Caco-2 (cell line): ENCODE measurements around the gene MYT1. TPM values are rescaled to one million over a fixed set of nuclear protein-coding genes. Genes with fewer than 3 reads are reported as not detected.

Experiments used
- BruUV-seq: library from RNA; stranded (reverse); fragments of 400-500 nt; replicated peaks from 2 replicates; lab custom pipeline; 2021; lab: Mats Ljungman, UMichigan
- CTCF ChIA-PET: fragments of 300-600 bp; sonication (Branson Sonifier 250); formaldehyde crosslinking; loops from one replicate; lab custom pipeline; 2022; ENCODE audit warnings: antibody characterized with exemption; lab: Charles Lee
- POLR2A ChIA-PET: fragments of 300-600 bp; sonication (Branson Sonifier 250); formaldehyde crosslinking; loops from one replicate; lab custom pipeline; 2022; ENCODE audit warnings: antibody characterized with exemption; lab: Charles Lee
- DNase-seq, 2 experiments: peaks; one replicate each; pipeline versions ENCODE4 v3.0.0 to v3.0.0-alpha.2; 2020 to 2022
- H3K27me3 ChIP-seq: replicated peaks from 2 replicates; pipeline ENCODE4 v1.6.0; 2011; ENCODE audit warnings: low read length; ENCODE audit not compliant: control insufficient read depth, insufficient read depth
- H3K36me3 ChIP-seq: 2 replicates; pipeline ENCODE4 v1.5.1; 2011; ENCODE audit warnings: low read length; ENCODE audit not compliant: control insufficient read depth, insufficient read depth
- H3K4me1 ChIP-seq: fragments of 250-450 bp; sonication (Bioruptor Pico); 2 replicates; pipeline ENCODE4 v1.5.1; 2020; ENCODE audit warnings: mild to moderate bottlenecking
- H3K4me3 ChIP-seq: 2 replicates; pipeline ENCODE4 v1.5.1; 2011; ENCODE audit warnings: low read depth, mild to moderate bottlenecking, control low read depth, low read length
- H3K9me3 ChIP-seq: fragments of 250-450 bp; sonication (Bioruptor Pico); 2 replicates; pipeline ENCODE4 v1.5.1; 2020; ENCODE audit warnings: mild to moderate bottlenecking, moderate library complexity
- H3K27ac Mint-ChIP-seq: one replicate; pipeline ENCODE4 v1.8.0; 2022; ENCODE audit warnings: mixed read lengths; ENCODE audit not compliant: unreplicated experiment
- H3K27me3 Mint-ChIP-seq: one replicate; pipeline ENCODE4 v1.8.0; 2022; ENCODE audit warnings: mixed read lengths; ENCODE audit not compliant: insufficient read depth, unreplicated experiment
- H3K36me3 Mint-ChIP-seq: one replicate; pipeline ENCODE4 v1.8.0; 2022; ENCODE audit warnings: mild to moderate bottlenecking, mixed read lengths; ENCODE audit not compliant: insufficient read depth, unreplicated experiment
- H3K4me1 Mint-ChIP-seq: one replicate; pipeline ENCODE4 v1.8.0; 2022; ENCODE audit warnings: low read depth, mixed read lengths; ENCODE audit not compliant: unreplicated experiment
- H3K4me3 Mint-ChIP-seq: one replicate; pipeline ENCODE4 v1.8.0; 2022; ENCODE audit warnings: mild to moderate bottlenecking, moderate library complexity, mixed read lengths; ENCODE audit not compliant: unreplicated experiment
- H3K9me3 Mint-ChIP-seq: one replicate; pipeline ENCODE4 v1.8.0; 2022; ENCODE audit warnings: mixed read lengths; ENCODE audit not compliant: unreplicated experiment
- CTCF ChIP-seq, 2 experiments: fragments of 200-600 bp in 1 of 2; IDR thresholded peaks; 1 replicate in 1 of 2; 2 replicates in 1 of 2; pipeline versions ENCODE4 v1.5.1 to v1.8.0; 2011 to 2022; ENCODE audit warnings: antibody characterized with exemption in 1 of 2, control low read depth in 1 of 2, inconsistent platforms in 1 of 2, low read depth in 1 of 2, low read length in 1 of 2, mild to moderate bottlenecking in 1 of 2, moderate library complexity in 1 of 2; ENCODE audit not compliant: insufficient read depth in 1 of 2, severe bottlenecking in 1 of 2, unreplicated experiment in 1 of 2
- intact Hi-C: fragments of 100-400 bp; cut with micrococcal nuclease; formaldehyde crosslinking; loops from one replicate; pipeline ENCODE4 v1.10.0; 2022; ENCODE audit not compliant: unreplicated experiment
- total RNA-seq: library from RNA; stranded (reverse); gene quantifications from 2 replicates; pipeline ENCODE4 v1.2.3, GENCODE V29; 2022

Gene MYT1
- total RNA-seq, 1 experiment from 2014 or later: 0.25 TPM

GRCh38 chr20:64254571-64255360 is 90.5 kb downstream of the MYT1 start:
- Histone ChIP-seq H3K36me3 (no peaks in the 10 kb centered on the region), H3K4me1 (peaks cover 6% of the 10 kb centered on the region; the same call in 1 of the 2 replicates), H3K9me3 (no peaks in the 10 kb centered on the region), H3K4me3 (peak overlapping the region; percentile 80), H3K27me3 (no peaks in the 10 kb centered on the region)
- Mint-ChIP-seq H3K36me3 (peaks cover 15% of the 10 kb centered on the region), H3K4me3 (peak overlapping the region; percentile 95), H3K9me3 (no peaks in the 10 kb centered on the region), H3K27me3 (peaks cover 3% of the 10 kb centered on the region), H3K4me1 (peaks cover 10% of the 10 kb centered on the region), H3K27ac (peak overlapping the region; percentile 24)
- TF ChIP-seq CTCF (IDR thresholded peaks at IDR 0.05; ENCODE audit: insufficient read depth in 1 of 2, low read depth in 1 of 2, low read length in 1 of 2, severe bottlenecking in 1 of 2, unreplicated experiment in 1 of 2): no peak
- intact Hi-C loops: no loop called here
- ChIA-PET CTCF (interaction anchor here (1.2 to 1.5 kb wide), 2 partner anchors 15 to 31 kb away, joined by 5 to 9 read pairs; no protein-coding TSS in a partner anchor), POLR2A (interaction anchor here (0.8 to 1.2 kb wide), 4 partner anchors 12 to 169 kb away, joined by 3 to 13 read pairs (median 4); no protein-coding TSS in a partner anchor)
- TSS peak; percentile 95 for BruUV-seq
- no peak for DNase-seq

- Histone ChIP-seq H3K27me3 (no peaks in the 10 kb centered on the region), H3K4me3 (peak within 1 kb of the TSS; percentile 80), H3K9me3 (no peaks in the 10 kb centered on the region), H3K4me1 (peaks cover 6% of the 10 kb centered on the region; the same call in 1 of the 2 replicates), H3K36me3 (peaks cover 3% of the 10 kb centered on the region)
- peak; percentile 91 to 99 for DNase-seq
- POLR2A ChIA-PET: interaction anchor here (0.6 to 1.2 kb wide), 5 partner anchors 13 to 287 kb away, joined by 3 to 13 read pairs (median 4); no protein-coding TSS in a partner anchor
- TF ChIP-seq CTCF (IDR thresholded peaks at IDR 0.05; ENCODE audit: insufficient read depth in 1 of 2, low read depth in 1 of 2, low read length in 1 of 2, severe bottlenecking in 1 of 2, unreplicated experiment in 1 of 2): peak; percentile 30 to 48
- Mint-ChIP-seq H3K9me3 (no peaks in the 10 kb centered on the region), H3K4me3 (peak within 1 kb of the TSS; percentile 95), H3K36me3 (peaks cover 19% of the 10 kb centered on the region), H3K27ac (peak within 1 kb of the TSS; percentile 91), H3K4me1 (peaks cover 10% of the 10 kb centered on the region), H3K27me3 (no peaks in the 10 kb centered on the region)
- CTCF ChIA-PET: interaction anchor here (1.0 to 1.5 kb wide), 5 partner anchors 16 to 172 kb away, joined by 4 to 9 read pairs (median 5); partner anchors contain the start of gene LKAAEAR1
- BruUV-seq: no TSS peak
- intact Hi-C loops: no loop called here
Measured at GRCh38 chr20:64255361-64256281, 91.4 kb downstream of the MYT1 start, which contains the start of gene PCMTD2. Gene PCMTD2, plus strand, starts transcription at chr20:64255748. Its CDS starts 4,218 bp downstream, at chr20:64259966.
